SK-N-SH (cell line): ENCODE results near the gene DLG2. TPM values are rescaled to one million over a fixed set of nuclear protein-coding genes. Genes with fewer than 3 reads are reported as not detected.

ENCODE experiments used
- CTCF ChIA-PET: fragments of 300-600, 350-600 bp; formaldehyde crosslinking; extraction: SDS; loops from one replicate; lab custom pipeline; 2021; lab: Yijun Ruan, JAX
- POLR2A ChIA-PET: fragments of 350-600 bp; sonication (Branson Sonifier 250); formaldehyde crosslinking; extraction: SDS; loops from one replicate; lab custom pipeline; 2020; ENCODE audit warnings: antibody characterized with exemption, inconsistent platforms; lab: Yijun Ruan, JAX
- DNase-seq: peaks from one replicate; pipeline ENCODE4 v3.0.0; 2012
- H2AFZ ChIP-seq: fragments of 200-600 bp; sonication (generic); 2 replicates; pipeline ENCODE4 v1.8.1; 2016; ENCODE audit warnings: antibody characterized with exemption, mild to moderate bottlenecking, low read depth
- H3F3A ChIP-seq: fragments of 200-600 bp; sonication (generic); replicated peaks from 2 replicates; pipeline ENCODE3; 2016; ENCODE audit warnings: antibody characterized with exemption, mild to moderate bottlenecking; ENCODE audit not compliant: insufficient read depth
- H3K27ac ChIP-seq, 2 experiments: fragments of 200-500 bp in 1 of 2; fragments of 200-600 bp in 1 of 2; sonication (Bioruptor generic) in 1 of 2; sonication (generic), shearing (Covaris generic) in 1 of 2; 2 replicates each; pipeline versions ENCODE4 v1.5.1 to v1.6.1; 2014 to 2016; ENCODE audit warnings: low read depth in 2 of 2, inconsistent platforms in 1 of 2, low read length in 1 of 2, mild to moderate bottlenecking in 1 of 2, mixed read lengths in 1 of 2
- H3K27me3 ChIP-seq: fragments of 200-600 bp; sonication (generic), shearing (Covaris generic); 2 replicates; pipeline ENCODE4 v1.6.1; 2016; ENCODE audit warnings: mixed run types; ENCODE audit not compliant: insufficient read depth
- H3K36me3 ChIP-seq, 2 experiments: fragments of 200-500 bp in 1 of 2; fragments of 200-600 bp in 1 of 2; sonication (Bioruptor generic) in 1 of 2; sonication (generic) in 1 of 2; replicated peaks in 1 of 2; 2 replicates each; pipeline versions ENCODE3 to v1.5.1; 2014 to 2016; ENCODE audit warnings: low read length in 1 of 2, mild to moderate bottlenecking in 1 of 2; ENCODE audit not compliant: insufficient read depth in 2 of 2, control insufficient read depth in 1 of 2
- H3K4me1 ChIP-seq, 2 experiments: fragments of 200-500 bp in 1 of 2; fragments of 200-600 bp in 1 of 2; sonication (Bioruptor generic) in 1 of 2; sonication (generic), shearing (Covaris generic) in 1 of 2; 2 replicates each; pipeline versions ENCODE4 v1.5.1 to v1.6.1; 2014 to 2016; ENCODE audit warnings: low read depth in 1 of 2, low read length in 1 of 2, mixed run types in 1 of 2; ENCODE audit not compliant: insufficient read depth in 2 of 2, control insufficient read depth in 1 of 2
- H3K4me2 ChIP-seq: fragments of 200-600 bp; sonication (generic), shearing (Covaris generic); 2 replicates; pipeline ENCODE4 v1.6.1; 2017; ENCODE audit warnings: mixed run types
- H3K4me3 ChIP-seq, 2 experiments: fragments of 200-500 bp in 1 of 2; fragments of 200-600 bp in 1 of 2; sonication (Bioruptor generic) in 1 of 2; sonication (generic), shearing (Covaris generic) in 1 of 2; 2 replicates each; pipeline versions ENCODE4 v1.5.1 to v1.8.1; 2014 to 2016; ENCODE audit warnings: low read depth in 2 of 2, inconsistent platforms in 1 of 2, low read length in 1 of 2, mild to moderate bottlenecking in 1 of 2, mixed read lengths in 1 of 2, moderate library complexity in 1 of 2
- H3K79me2 ChIP-seq: fragments of 200-600 bp; sonication (generic); 2 replicates; pipeline ENCODE4 v1.8.1; 2017; ENCODE audit warnings: mild to moderate bottlenecking; ENCODE audit not compliant: insufficient read depth
- H3K9ac ChIP-seq: fragments of 200-600 bp; sonication (generic); 2 replicates; pipeline ENCODE4 v1.6.1; 2017; ENCODE audit warnings: mixed run types
- H3K9me2 ChIP-seq: fragments of 200-600 bp; sonication (generic); 2 replicates; pipeline ENCODE4 v1.6.1; 2017; ENCODE audit warnings: mixed run types
- H3K9me3 ChIP-seq: fragments of 200-600 bp; sonication (generic); 2 replicates; pipeline ENCODE4 v1.6.1; 2017; ENCODE audit warnings: mixed run types, mild to moderate bottlenecking, moderate library complexity
- H4K20me1 ChIP-seq: fragments of 200-600 bp; sonication (generic); 2 replicates; pipeline ENCODE4 v1.6.1; 2017; ENCODE audit warnings: mild to moderate bottlenecking, mixed run types; ENCODE audit not compliant: insufficient read depth
- ELF1 ChIP-seq: IDR thresholded peaks from 2 replicates; pipeline ENCODE4 v1.4.0; 2012
- EP300 ChIP-seq, 2 experiments: IDR thresholded peaks; 2 replicates each; pipeline versions ENCODE4 v1.4.0 to v1.6.1; 2012; ENCODE audit warnings: borderline replicate concordance in 1 of 2, low read depth in 1 of 2, low read length in 1 of 2
- FOSL2 ChIP-seq: IDR thresholded peaks from 2 replicates; pipeline ENCODE4 v1.4.0; 2012; ENCODE audit warnings: low read depth, mild to moderate bottlenecking, moderate library complexity, borderline replicate concordance
- GABPA ChIP-seq: IDR thresholded peaks from 2 replicates; pipeline ENCODE4 v1.4.0; 2012; ENCODE audit warnings: low read depth, mild to moderate bottlenecking
- GATA2 ChIP-seq: sonication (generic); formaldehyde crosslinking; IDR thresholded peaks from 2 replicates; pipeline ENCODE4 v1.5.0; 2020; ENCODE audit warnings: mild to moderate bottlenecking, missing genetic modification reagents
- JUND ChIP-seq: IDR thresholded peaks from 2 replicates; pipeline ENCODE4 v1.4.0; 2012
- MEF2A ChIP-seq: IDR thresholded peaks from 2 replicates; pipeline ENCODE4 v1.4.0; 2012; ENCODE audit warnings: low read depth, borderline replicate concordance
- MXI1 ChIP-seq: IDR thresholded peaks from 2 replicates; pipeline ENCODE4 v1.6.1; 2012; ENCODE audit warnings: mild to moderate bottlenecking, low read depth, low read length, improper control_type of control experiment
- NFIC ChIP-seq: IDR thresholded peaks from 2 replicates; pipeline ENCODE4 v1.4.0; 2012; ENCODE audit warnings: borderline replicate concordance
- NRF1 ChIP-seq: IDR thresholded peaks from 2 replicates; pipeline ENCODE4 v1.6.1; 2012; ENCODE audit warnings: low read depth, mild to moderate bottlenecking, low read length
- RAD21 ChIP-seq: IDR thresholded peaks from 2 replicates; pipeline ENCODE4 v1.6.1; 2012; ENCODE audit warnings: mild to moderate bottlenecking, low read length
- RFX5 ChIP-seq: IDR thresholded peaks from 2 replicates; pipeline ENCODE4 v1.6.1; 2012; ENCODE audit warnings: mild to moderate bottlenecking, improper control_type of control experiment, low read length
- RXRA ChIP-seq: IDR thresholded peaks from 2 replicates; pipeline ENCODE4 v1.4.0; 2012; ENCODE audit warnings: low read depth, mild to moderate bottlenecking, borderline replicate concordance
- SIN3A ChIP-seq: IDR thresholded peaks from 2 replicates; pipeline ENCODE4 v1.6.1; 2012; ENCODE audit warnings: low read depth, mild to moderate bottlenecking, low read length, moderate library complexity, borderline replicate concordance
- SMC3 ChIP-seq: IDR thresholded peaks from 2 replicates; pipeline ENCODE4 v1.6.1; 2012; ENCODE audit warnings: low read depth, low read length, improper control_type of control experiment
- TAF1 ChIP-seq: IDR thresholded peaks from 2 replicates; pipeline ENCODE4 v1.6.1; 2012; ENCODE audit warnings: low read depth, mild to moderate bottlenecking, low read length, moderate library complexity, borderline replicate concordance
- TCF12 ChIP-seq: IDR thresholded peaks from 2 replicates; pipeline ENCODE4 v1.4.0; 2012
- TEAD4 ChIP-seq: IDR thresholded peaks from 2 replicates; pipeline ENCODE4 v1.4.0; 2012; ENCODE audit warnings: mild to moderate bottlenecking, borderline replicate concordance; ENCODE audit not compliant: insufficient read depth
- YY1 ChIP-seq: IDR thresholded peaks from 2 replicates; pipeline ENCODE4 v1.4.0; 2012; ENCODE audit warnings: low read depth, mild to moderate bottlenecking
- WGBS: methylation state at CpG from one replicate; pipeline ENCODE4 v1.1.6; 2017; ENCODE audit warnings: low lambda C conversion rate; 5-methylcytosine and 5-hydroxymethylcytosine counted together
- polyA plus RNA-seq, 3 experiments: library from polyadenylated mRNA; depleted of rRNA; stranded (reverse); fragments of >200 nt; gene quantifications; 2 replicates each; pipeline ENCODE4 v1.2.3, GENCODE V29; 2012
- TF ChIP-seq, protein P1 (sequence below): fragments of 150-350 bp; IDR thresholded peaks from 2 replicates; pipeline ENCODE4 v1.6.1; 2016; ENCODE audit warnings: mild to moderate bottlenecking, low read depth, low read length
- TF ChIP-seq, protein P2 (sequence below): IDR thresholded peaks from 2 replicates; pipeline ENCODE4 v1.4.0; 2012; ENCODE audit warnings: low read depth, borderline replicate concordance
- TF ChIP-seq, protein P3 (sequence below): fragments of 150-350 bp; IDR thresholded peaks from 2 replicates; pipeline ENCODE4 v1.6.1; 2017; ENCODE audit warnings: antibody characterized with exemption, low read length, low read depth, borderline replicate concordance
- TF ChIP-seq, protein P4 (sequence below): fragments of 200-600 bp; sonication (generic); IDR thresholded peaks from 2 replicates; pipeline ENCODE4 v1.6.1; 2017; ENCODE audit warnings: antibody characterized with exemption, mild to moderate bottlenecking, moderate library complexity
- TF ChIP-seq, protein P5 (sequence below): IDR thresholded peaks from 2 replicates; pipeline ENCODE4 v1.4.0; 2012; ENCODE audit warnings: low read depth
- TF ChIP-seq, protein P6 (sequence below): IDR thresholded peaks from 2 replicates; pipeline ENCODE4 v1.6.1; 2012; ENCODE audit warnings: mild to moderate bottlenecking, low read depth, low read length, moderate library complexity

DLG2 gene
- polyA plus RNA-seq, 1 of the 3 experiments (the other 2 are of a cell fraction), result 0.21 TPM

DNA sequence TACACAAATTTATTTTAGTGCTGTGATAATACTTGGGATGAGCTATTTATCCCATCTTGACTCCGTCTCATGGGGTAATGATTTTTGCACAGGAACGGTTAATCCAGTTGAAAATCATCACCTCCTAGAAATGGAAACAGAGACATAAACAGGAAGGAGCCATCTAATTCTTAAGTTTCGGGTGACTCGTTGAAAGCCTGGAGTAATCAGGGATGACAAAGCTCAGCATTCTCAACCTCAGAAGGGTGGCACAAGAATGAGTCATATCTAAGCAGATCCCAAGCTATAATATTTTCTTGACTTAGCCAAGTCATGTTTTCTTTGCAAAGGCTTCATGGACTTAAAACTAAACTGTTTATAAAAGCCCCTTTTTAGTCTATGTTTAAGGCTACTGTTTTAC lies 2060.2 kb downstream of the DLG2 start:
- CTCF ChIA-PET, result interaction anchor here (1.6 kb wide), 1 partner anchor 14 kb away, joined by 3 read pairs; no protein-coding TSS in a partner anchor
- 0 out of 2 replicates have a peak overlapping the region, but pooled peaks have one; percentile 9 for H2AFZ ChIP-seq
- no peak for TF ChIP-seq GABPA
- TF ChIP-seq TAF1, result no peak
- TF ChIP-seq NFIC, result 0 out of 2 replicates have a peak, but pooled peaks have one; percentile 7
- TF ChIP-seq RXRA, result peak; percentile 40; the same call in 1 of the 2 replicates
- TF ChIP-seq NRF1, result no peak
- TF ChIP-seq SMC3, result no peak
- TF ChIP-seq, protein P1, sequence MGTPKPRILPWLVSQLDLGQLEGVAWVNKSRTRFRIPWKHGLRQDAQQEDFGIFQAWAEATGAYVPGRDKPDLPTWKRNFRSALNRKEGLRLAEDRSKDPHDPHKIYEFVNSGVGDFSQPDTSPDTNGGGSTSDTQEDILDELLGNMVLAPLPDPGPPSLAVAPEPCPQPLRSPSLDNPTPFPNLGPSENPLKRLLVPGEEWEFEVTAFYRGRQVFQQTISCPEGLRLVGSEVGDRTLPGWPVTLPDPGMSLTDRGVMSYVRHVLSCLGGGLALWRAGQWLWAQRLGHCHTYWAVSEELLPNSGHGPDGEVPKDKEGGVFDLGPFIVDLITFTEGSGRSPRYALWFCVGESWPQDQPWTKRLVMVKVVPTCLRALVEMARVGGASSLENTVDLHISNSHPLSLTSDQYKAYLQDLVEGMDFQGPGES, result no peak
- peak; percentile 77 for TF ChIP-seq JUND
- no peak for TF ChIP-seq YY1
- no peak for TF ChIP-seq GATA2 (CRISPR knock-in tag)
- peak; percentile 27; the same call in 1 of the 2 replicates for TF ChIP-seq TEAD4
- TF ChIP-seq, protein P2, sequence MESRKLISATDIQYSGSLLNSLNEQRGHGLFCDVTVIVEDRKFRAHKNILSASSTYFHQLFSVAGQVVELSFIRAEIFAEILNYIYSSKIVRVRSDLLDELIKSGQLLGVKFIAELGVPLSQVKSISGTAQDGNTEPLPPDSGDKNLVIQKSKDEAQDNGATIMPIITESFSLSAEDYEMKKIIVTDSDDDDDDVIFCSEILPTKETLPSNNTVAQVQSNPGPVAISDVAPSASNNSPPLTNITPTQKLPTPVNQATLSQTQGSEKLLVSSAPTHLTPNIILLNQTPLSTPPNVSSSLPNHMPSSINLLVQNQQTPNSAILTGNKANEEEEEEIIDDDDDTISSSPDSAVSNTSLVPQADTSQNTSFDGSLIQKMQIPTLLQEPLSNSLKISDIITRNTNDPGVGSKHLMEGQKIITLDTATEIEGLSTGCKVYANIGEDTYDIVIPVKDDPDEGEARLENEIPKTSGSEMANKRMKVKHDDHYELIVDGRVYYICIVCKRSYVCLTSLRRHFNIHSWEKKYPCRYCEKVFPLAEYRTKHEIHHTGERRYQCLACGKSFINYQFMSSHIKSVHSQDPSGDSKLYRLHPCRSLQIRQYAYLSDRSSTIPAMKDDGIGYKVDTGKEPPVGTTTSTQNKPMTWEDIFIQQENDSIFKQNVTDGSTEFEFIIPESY, result no peak
- TF ChIP-seq MEF2A, result no peak
- peak in 1 of 2 experiments; percentile 45; a peak in 2 of 4 replicates for TF ChIP-seq EP300 (IDR thresholded peaks at IDR 0.05; ENCODE audit: borderline replicate concordance in 1 of 2, low read depth in 1 of 2, low read length in 1 of 2)
- no peak for TF ChIP-seq RAD21
- peak; percentile 35; the same call in 1 of the 2 replicates for TF ChIP-seq ELF1
- TF ChIP-seq, protein P3, sequence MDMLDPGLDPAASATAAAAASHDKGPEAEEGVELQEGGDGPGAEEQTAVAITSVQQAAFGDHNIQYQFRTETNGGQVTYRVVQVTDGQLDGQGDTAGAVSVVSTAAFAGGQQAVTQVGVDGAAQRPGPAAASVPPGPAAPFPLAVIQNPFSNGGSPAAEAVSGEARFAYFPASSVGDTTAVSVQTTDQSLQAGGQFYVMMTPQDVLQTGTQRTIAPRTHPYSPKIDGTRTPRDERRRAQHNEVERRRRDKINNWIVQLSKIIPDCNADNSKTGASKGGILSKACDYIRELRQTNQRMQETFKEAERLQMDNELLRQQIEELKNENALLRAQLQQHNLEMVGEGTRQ, result no peak
- TF ChIP-seq, protein P4, sequence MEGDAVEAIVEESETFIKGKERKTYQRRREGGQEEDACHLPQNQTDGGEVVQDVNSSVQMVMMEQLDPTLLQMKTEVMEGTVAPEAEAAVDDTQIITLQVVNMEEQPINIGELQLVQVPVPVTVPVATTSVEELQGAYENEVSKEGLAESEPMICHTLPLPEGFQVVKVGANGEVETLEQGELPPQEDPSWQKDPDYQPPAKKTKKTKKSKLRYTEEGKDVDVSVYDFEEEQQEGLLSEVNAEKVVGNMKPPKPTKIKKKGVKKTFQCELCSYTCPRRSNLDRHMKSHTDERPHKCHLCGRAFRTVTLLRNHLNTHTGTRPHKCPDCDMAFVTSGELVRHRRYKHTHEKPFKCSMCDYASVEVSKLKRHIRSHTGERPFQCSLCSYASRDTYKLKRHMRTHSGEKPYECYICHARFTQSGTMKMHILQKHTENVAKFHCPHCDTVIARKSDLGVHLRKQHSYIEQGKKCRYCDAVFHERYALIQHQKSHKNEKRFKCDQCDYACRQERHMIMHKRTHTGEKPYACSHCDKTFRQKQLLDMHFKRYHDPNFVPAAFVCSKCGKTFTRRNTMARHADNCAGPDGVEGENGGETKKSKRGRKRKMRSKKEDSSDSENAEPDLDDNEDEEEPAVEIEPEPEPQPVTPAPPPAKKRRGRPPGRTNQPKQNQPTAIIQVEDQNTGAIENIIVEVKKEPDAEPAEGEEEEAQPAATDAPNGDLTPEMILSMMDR, result no peak
- peak; percentile 73 for TF ChIP-seq TCF12
- TF ChIP-seq RFX5, result no peak
- TF ChIP-seq, protein P5, sequence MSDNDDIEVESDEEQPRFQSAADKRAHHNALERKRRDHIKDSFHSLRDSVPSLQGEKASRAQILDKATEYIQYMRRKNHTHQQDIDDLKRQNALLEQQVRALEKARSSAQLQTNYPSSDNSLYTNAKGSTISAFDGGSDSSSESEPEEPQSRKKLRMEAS, result no peak
- TF ChIP-seq MXI1, result no peak
- TF ChIP-seq SIN3A, result no peak
- TF ChIP-seq, protein P6, sequence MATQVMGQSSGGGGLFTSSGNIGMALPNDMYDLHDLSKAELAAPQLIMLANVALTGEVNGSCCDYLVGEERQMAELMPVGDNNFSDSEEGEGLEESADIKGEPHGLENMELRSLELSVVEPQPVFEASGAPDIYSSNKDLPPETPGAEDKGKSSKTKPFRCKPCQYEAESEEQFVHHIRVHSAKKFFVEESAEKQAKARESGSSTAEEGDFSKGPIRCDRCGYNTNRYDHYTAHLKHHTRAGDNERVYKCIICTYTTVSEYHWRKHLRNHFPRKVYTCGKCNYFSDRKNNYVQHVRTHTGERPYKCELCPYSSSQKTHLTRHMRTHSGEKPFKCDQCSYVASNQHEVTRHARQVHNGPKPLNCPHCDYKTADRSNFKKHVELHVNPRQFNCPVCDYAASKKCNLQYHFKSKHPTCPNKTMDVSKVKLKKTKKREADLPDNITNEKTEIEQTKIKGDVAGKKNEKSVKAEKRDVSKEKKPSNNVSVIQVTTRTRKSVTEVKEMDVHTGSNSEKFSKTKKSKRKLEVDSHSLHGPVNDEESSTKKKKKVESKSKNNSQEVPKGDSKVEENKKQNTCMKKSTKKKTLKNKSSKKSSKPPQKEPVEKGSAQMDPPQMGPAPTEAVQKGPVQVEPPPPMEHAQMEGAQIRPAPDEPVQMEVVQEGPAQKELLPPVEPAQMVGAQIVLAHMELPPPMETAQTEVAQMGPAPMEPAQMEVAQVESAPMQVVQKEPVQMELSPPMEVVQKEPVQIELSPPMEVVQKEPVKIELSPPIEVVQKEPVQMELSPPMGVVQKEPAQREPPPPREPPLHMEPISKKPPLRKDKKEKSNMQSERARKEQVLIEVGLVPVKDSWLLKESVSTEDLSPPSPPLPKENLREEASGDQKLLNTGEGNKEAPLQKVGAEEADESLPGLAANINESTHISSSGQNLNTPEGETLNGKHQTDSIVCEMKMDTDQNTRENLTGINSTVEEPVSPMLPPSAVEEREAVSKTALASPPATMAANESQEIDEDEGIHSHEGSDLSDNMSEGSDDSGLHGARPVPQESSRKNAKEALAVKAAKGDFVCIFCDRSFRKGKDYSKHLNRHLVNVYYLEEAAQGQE, result no peak
- TF ChIP-seq FOSL2, result peak; percentile 79

More for the DNA sequence above, 2060.2 kb downstream of the DLG2 start:
- peaks cover 4% of the 10 kb centered on the region for H3F3A ChIP-seq
- no peak for DNase-seq
- H3K4me1 ChIP-seq, result peaks cover 3 to 25% of the 10 kb centered on the region in 2 experiments
- WGBS, result 21% methylated on average over 4 of the region's 4 CpGs
- no peaks in the 10 kb centered on the region for H3K36me3 ChIP-seq
- no peaks in the 10 kb centered on the region for H4K20me1 ChIP-seq
- H3K27ac ChIP-seq, result peak overlapping the region in 1 of 2 experiments; percentile 50; a peak in 2 of 4 replicates
- POLR2A ChIA-PET, result no interaction called here
- H3K27me3 ChIP-seq, result no peaks in the 10 kb centered on the region
- H3K9me3 ChIP-seq, result no peaks in the 10 kb centered on the region
- H3K4me3 ChIP-seq, result no peak overlapping the region
- no peak overlapping the region for H3K9ac ChIP-seq
- H3K79me2 ChIP-seq, result no peaks in the 10 kb centered on the region
- H3K4me2 ChIP-seq, result 0 out of 2 replicates have a peak overlapping the region, but pooled peaks have one; percentile 34
- H3K9me2 ChIP-seq, result no peaks in the 10 kb centered on the region; the same call in 1 of the 2 replicates
